Smooth muscle cell (in vitro differentiated cells): ENCODE results near the gene CREB5. TPM values are rescaled to one million over a fixed set of nuclear protein-coding genes. Genes with fewer than 3 reads are reported as not detected.
A peak's percentile ranks its signal among the peaks of the same experiment; 100 is the strongest.

ENCODE experiments used
- DNase-seq: peaks from one replicate; lab custom pipeline; 2025; ENCODE audit not compliant: unreplicated experiment; lab: John Stamatoyannopoulos, UW
- H2AFZ ChIP-seq: fragments of 200-600 bp; sonication (generic); 2 replicates; pipeline ENCODE4 v1.6.0; 2016; ENCODE audit warnings: antibody characterized with exemption, low read depth, mild to moderate bottlenecking
- H3F3A ChIP-seq: fragments of 200-600 bp; sonication (generic); 2 replicates; pipeline ENCODE4 v1.6.0; 2017; ENCODE audit warnings: antibody characterized with exemption, low read depth
- H3K27ac ChIP-seq: fragments of 200-600 bp; sonication (generic); 2 replicates; pipeline ENCODE4 v1.5.1; 2016; ENCODE audit warnings: low read depth, mild to moderate bottlenecking
- H3K27me3 ChIP-seq: fragments of 200-600 bp; sonication (generic); 2 replicates; pipeline ENCODE4 v1.6.1; 2016; ENCODE audit warnings: low read depth, mild to moderate bottlenecking
- H3K36me3 ChIP-seq: fragments of 200-600 bp; sonication (generic); 2 replicates; pipeline ENCODE4 v1.5.1; 2016; ENCODE audit warnings: low read depth
- H3K4me1 ChIP-seq: fragments of 200-600 bp; sonication (generic); 2 replicates; pipeline ENCODE4 v1.5.1; 2016; ENCODE audit warnings: low read depth
- H3K4me2 ChIP-seq: fragments of 200-600 bp; sonication (generic); 2 replicates; pipeline ENCODE4 v1.6.0; 2016; ENCODE audit warnings: mild to moderate bottlenecking
- H3K4me3 ChIP-seq: fragments of 200-600 bp; sonication (generic); 2 replicates; pipeline ENCODE4 v1.5.1; 2016; ENCODE audit warnings: mild to moderate bottlenecking
- H3K79me2 ChIP-seq: fragments of 200-600 bp; sonication (generic); 2 replicates; pipeline ENCODE4 v1.6.0; 2016; ENCODE audit warnings: low read depth, mild to moderate bottlenecking
- H3K9ac ChIP-seq: fragments of 200-600 bp; sonication (generic); 2 replicates; pipeline ENCODE4 v1.6.0; 2016; ENCODE audit warnings: low read depth
- H3K9me3 ChIP-seq: fragments of 200-600 bp; sonication (generic); replicated peaks from 2 replicates; pipeline ENCODE4 v1.5.1; 2016; ENCODE audit warnings: low read depth
- H4K20me1 ChIP-seq: fragments of 200-600 bp; sonication (generic); 2 replicates; pipeline ENCODE4 v1.6.0; 2016; ENCODE audit warnings: low read depth
- CTCF ChIP-seq: fragments of 200-600 bp; sonication (generic); IDR thresholded peaks from 2 replicates; pipeline ENCODE4 v1.5.1; 2017; ENCODE audit warnings: borderline replicate concordance, mild to moderate bottlenecking, antibody characterized with exemption; ENCODE audit not compliant: insufficient read depth, poor library complexity, severe bottlenecking
- WGBS: methylation state at CpG from one replicate; pipeline ENCODE4 v1.1.7; 2016; ENCODE audit warnings: low lambda C conversion rate; 5-methylcytosine and 5-hydroxymethylcytosine counted together
- polyA plus RNA-seq: library from polyadenylated mRNA; unstranded; fragments of >200 nt; fragmentation: Nextera tagmentation; extraction: Ambion mirVana; gene quantifications from 2 replicates; pipeline ENCODE4 v1.2.1, GENCODE V29; 2016
- total RNA-seq: library from RNA; depleted of rRNA; stranded (reverse); fragments of >200 nt; gene quantifications from 2 replicates; pipeline ENCODE4 v1.2.3, GENCODE V29; 2014

CREB5 gene
- total and polyA plus RNA-seq, 2 experiments from 2014 or later: 6.2 to 18.2 TPM

GRCh38 chr7:28684650-28685241, 272.4 kb downstream of the CREB5 start:
- WGBS: 51% methylated on average over 5 of the region's 5 CpGs
- H3K27me3 ChIP-seq: no peaks in the 10 kb centered on the region
- H3K4me2 ChIP-seq: peak overlapping the region; percentile 95
- no peaks in the 10 kb centered on the region for H4K20me1 ChIP-seq
- no peaks in the 10 kb centered on the region for H3K9me3 ChIP-seq
- no peak overlapping the region for H2AFZ ChIP-seq
- DNase-seq: no peak
- H3K4me1 ChIP-seq: peaks cover 15% of the 10 kb centered on the region
- H3F3A ChIP-seq: no peaks in the 10 kb centered on the region
- H3K36me3 ChIP-seq: no peaks in the 10 kb centered on the region
- no peak for TF ChIP-seq CTCF
- peaks cover 5% of the 10 kb centered on the region for H3K79me2 ChIP-seq
- peak overlapping the region; percentile 98 for H3K27ac ChIP-seq
- peak overlapping the region; percentile 98 for H3K9ac ChIP-seq
- no peak overlapping the region for H3K4me3 ChIP-seq

GRCh38 chr7:28685242-28685643, 272.9 kb downstream of the CREB5 start:
- H3K9ac ChIP-seq: peak overlapping the region; percentile 98
- H3K9me3 ChIP-seq: no peaks in the 10 kb centered on the region
- H4K20me1 ChIP-seq: no peaks in the 10 kb centered on the region
- DNase-seq: no peak
- H3F3A ChIP-seq: no peaks in the 10 kb centered on the region
- H3K27me3 ChIP-seq: no peaks in the 10 kb centered on the region
- peaks cover 15% of the 10 kb centered on the region for H3K4me1 ChIP-seq
- peak overlapping the region; percentile 95 for H3K4me2 ChIP-seq
- peak overlapping the region; percentile 77 for H3K4me3 ChIP-seq
- H2AFZ ChIP-seq: no peak overlapping the region
- H3K36me3 ChIP-seq: no peaks in the 10 kb centered on the region
- H3K27ac ChIP-seq: peak overlapping the region; percentile 98
- no peak for TF ChIP-seq CTCF
- WGBS: 62% methylated on average over 7 of the region's 7 CpGs
- peaks cover 5% of the 10 kb centered on the region for H3K79me2 ChIP-seq

- peak overlapping the region; percentile 98 for H3K27ac ChIP-seq
- H3K27me3 ChIP-seq: no peaks in the 10 kb centered on the region
- no peaks in the 10 kb centered on the region for H3K36me3 ChIP-seq
- H3K4me1 ChIP-seq: peaks cover 15% of the 10 kb centered on the region
- H3K4me2 ChIP-seq: peak overlapping the region; percentile 95
- peak overlapping the region; percentile 98 for H3K9ac ChIP-seq
- peak overlapping the region; percentile 77 for H3K4me3 ChIP-seq
- no peaks in the 10 kb centered on the region for H3K9me3 ChIP-seq
- no peaks in the 10 kb centered on the region for H4K20me1 ChIP-seq
- peak; percentile 51 for DNase-seq
- 3% methylated on average over 15 of the region's 15 CpGs for WGBS
- H2AFZ ChIP-seq: peak overlapping the region; percentile 63
- no peaks in the 10 kb centered on the region for H3F3A ChIP-seq
- peaks cover 5% of the 10 kb centered on the region for H3K79me2 ChIP-seq
- TF ChIP-seq CTCF: no peak
Observed at GRCh38 chr7:28685644-28686417, 273.5 kb downstream of the CREB5 start.
